Endothelial cell of umbilical vein (primary cell): ENCODE measurements around the gene FCMR. TPM values are rescaled to one million over a fixed set of nuclear protein-coding genes. Genes with fewer than 3 reads are reported as not detected.

Experiments
- BruUV-seq: library from RNA; stranded (reverse); fragments of 400-500 nt; replicated peaks from 2 replicates; lab custom pipeline; 2021; lab: Mats Ljungman, UMichigan
- CTCF ChIA-PET: fragments of 300-600, 350-600 bp; sonication (Branson Sonifier 250); formaldehyde crosslinking; loops from one replicate; lab custom pipeline; 2021; ENCODE audit warnings: antibody characterized with exemption, inconsistent platforms; lab: Charles Lee
- POLR2A ChIA-PET: fragments of 300-600, 350-600 bp; sonication (Branson Sonifier 250); formaldehyde crosslinking; loops from one replicate; lab custom pipeline; 2021; ENCODE audit warnings: antibody characterized with exemption, inconsistent platforms; lab: Charles Lee
- DNase-seq: peaks from one replicate; pipeline ENCODE4 v3.0.0-alpha.2; 2011; ENCODE audit warnings: low read depth, low spot score
- FAIRE-seq: peaks from 2 replicates; lab custom pipeline; 2011; peaks lifted over from hg19 to GRCh38; lab: Jason Lieb, UNC
- H2AFZ ChIP-seq: 2 replicates; pipeline ENCODE4 v1.6.0; 2012; ENCODE audit warnings: low read depth, low read length, control low read depth, inconsistent platforms
- H3K27ac ChIP-seq: 2 replicates; pipeline ENCODE4 v1.5.1; 2011; ENCODE audit warnings: low read depth, mild to moderate bottlenecking, control low read depth, low read length, moderate library complexity; ENCODE audit not compliant: insufficient read depth
- H3K27me3 ChIP-seq, 2 experiments: 2 replicates each; pipeline versions ENCODE4 v1.6.0 to v1.6.1; 2011; ENCODE audit warnings: low read length in 2 of 2, mixed read lengths in 1 of 2; ENCODE audit not compliant: control insufficient read depth in 2 of 2, insufficient read depth in 2 of 2
- H3K36me3 ChIP-seq, 2 experiments: 2 replicates in 1 of 2; 3 replicates in 1 of 2; pipeline ENCODE4 v1.5.1; 2011; ENCODE audit warnings: low read length in 2 of 2, mild to moderate bottlenecking in 1 of 2, moderate library complexity in 1 of 2; ENCODE audit not compliant: control insufficient read depth in 2 of 2, insufficient read depth in 2 of 2; ENCODE audit errors: extremely low read depth in 1 of 2
- H3K4me1 ChIP-seq: 3 replicates; pipeline ENCODE4 v1.5.1; 2011; ENCODE audit warnings: mild to moderate bottlenecking, low read length; ENCODE audit not compliant: control insufficient read depth, insufficient read depth; ENCODE audit errors: extremely low read depth
- H3K4me2 ChIP-seq: 2 replicates; pipeline ENCODE4 v1.6.1; 2011; ENCODE audit warnings: low read length, control low read depth, mixed read lengths; ENCODE audit not compliant: insufficient read depth
- H3K4me3 ChIP-seq, 3 experiments: fragments of 200-600 bp in 1 of 3; sonication (generic), shearing (Covaris generic) in 1 of 3; replicated peaks in 1 of 3; 2 replicates each; pipeline ENCODE4 v1.5.1; 2011 to 2016; ENCODE audit warnings: control low read depth in 3 of 3, low read length in 3 of 3, mild to moderate bottlenecking in 2 of 3, inconsistent platforms in 1 of 3, low read depth in 1 of 3, moderate library complexity in 1 of 3; ENCODE audit not compliant: insufficient read depth in 1 of 3
- H3K79me2 ChIP-seq: 2 replicates; pipeline ENCODE4 v1.6.0; 2012; ENCODE audit warnings: low read length, inconsistent platforms; ENCODE audit not compliant: control insufficient read depth, insufficient read depth
- H3K9ac ChIP-seq: replicated peaks from 2 replicates; pipeline ENCODE3; 2011; ENCODE audit warnings: low read length, control low read depth; ENCODE audit not compliant: insufficient read depth; ENCODE audit errors: extremely low read depth
- H3K9me1 ChIP-seq: replicated peaks from 3 replicates; pipeline ENCODE4 v1.6.0; 2011; ENCODE audit warnings: mild to moderate bottlenecking, low read length; ENCODE audit not compliant: control insufficient read depth, insufficient read depth; ENCODE audit errors: extremely low read depth
- H3K9me3 ChIP-seq: replicated peaks from 2 replicates; pipeline ENCODE4 v1.5.1; 2012; ENCODE audit warnings: low read length, inconsistent platforms; ENCODE audit not compliant: control insufficient read depth, insufficient read depth
- H4K20me1 ChIP-seq: replicated peaks from 2 replicates; pipeline ENCODE3; 2011; ENCODE audit warnings: mild to moderate bottlenecking, low read length; ENCODE audit not compliant: control insufficient read depth, insufficient read depth; ENCODE audit errors: extremely low read depth
- EZH2 ChIP-seq: IDR thresholded peaks from 2 replicates; pipeline ENCODE4 v1.6.1; 2012; ENCODE audit warnings: borderline replicate concordance, low read depth, mild to moderate bottlenecking, moderate library complexity, low read length, inconsistent platforms; ENCODE audit not compliant: severe bottlenecking
- FOS ChIP-seq: IDR thresholded peaks from 2 replicates; pipeline ENCODE4 v1.6.1; 2011; ENCODE audit warnings: mild to moderate bottlenecking, low read length, moderate library complexity, borderline replicate concordance; ENCODE audit not compliant: insufficient read depth
- GATA2 ChIP-seq: IDR thresholded peaks from 2 replicates; pipeline ENCODE4 v1.7.0; 2011; ENCODE audit warnings: low read depth, mild to moderate bottlenecking, moderate library complexity, mixed read lengths, low read length; ENCODE audit not compliant: insufficient read length, insufficient read depth
- JUN ChIP-seq: IDR thresholded peaks from 2 replicates; pipeline ENCODE4 v1.6.1; 2011; ENCODE audit warnings: borderline replicate concordance, low read depth; ENCODE audit not compliant: insufficient read length, insufficient read depth
- MYC ChIP-seq: IDR thresholded peaks from one replicate; pipeline ENCODE4 v1.6.1; 2011; ENCODE audit warnings: mild to moderate bottlenecking, low read depth, low read length
- POLR2A ChIP-seq: IDR thresholded peaks from 2 replicates; pipeline ENCODE4 v1.6.1; 2012; ENCODE audit warnings: low read depth, mild to moderate bottlenecking, control low read depth, low read length
- POLR2AphosphoS5 ChIP-seq: IDR thresholded peaks from 2 replicates; pipeline ENCODE4 v1.6.1; 2012; ENCODE audit warnings: low read depth, mild to moderate bottlenecking, control low read depth, low read length, moderate library complexity; ENCODE audit not compliant: insufficient read depth
- dilution Hi-C: fragments of 300-500 bp; cut with MboI; formaldehyde crosslinking; loops from one replicate; pipeline ENCODE4 v1.15.0; 2019; ENCODE audit warnings: low sequenced_read_pairs; ENCODE audit not compliant: extremely low pct_ligation_motif_present
- intact Hi-C: fragments of 100-400 bp; cut with micrococcal nuclease; formaldehyde crosslinking; loops from one replicate; pipeline ENCODE4 v1.10.0; 2022
- polyA plus RNA-seq, 4 experiments: library from polyadenylated mRNA; depleted of rRNA in 3 of 4; stranded (reverse) in 3 of 4; unstranded in 1 of 4; fragments of >200 nt; gene quantifications; 2 replicates each; pipeline versions ENCODE4 v1.2.1 to v1.2.3, GENCODE V29; 2011 to 2012; ENCODE audit warnings: missing spikeins in 1 of 4
- total RNA-seq: library from RNA; stranded (reverse); gene quantifications from 2 replicates; pipeline ENCODE4 v1.2.3, GENCODE V29; 2021
- TF ChIP-seq, protein P1 (sequence below): IDR thresholded peaks from 2 replicates; pipeline ENCODE4 v1.6.1; 2011; ENCODE audit not compliant: insufficient read depth, insufficient read length
- TF ChIP-seq, protein P2 (sequence below), 2 donors: IDR thresholded peaks; 1 replicate in 1 of 2; 2 replicates in 1 of 2; pipeline ENCODE4 v1.5.1; 2011; ENCODE audit warnings: low read length in 2 of 2, mild to moderate bottlenecking in 2 of 2, moderate library complexity in 2 of 2, control low read depth in 1 of 2, inconsistent platforms in 1 of 2, low read depth in 1 of 2; ENCODE audit not compliant: insufficient read depth in 1 of 2; ENCODE audit errors: extremely low read depth in 1 of 2

The FCMR gene
- total and polyA plus RNA-seq, 2 donors (not counting 3 experiments of a cell fraction or from before 2014, with no cell fraction given): not detected

DNA sequence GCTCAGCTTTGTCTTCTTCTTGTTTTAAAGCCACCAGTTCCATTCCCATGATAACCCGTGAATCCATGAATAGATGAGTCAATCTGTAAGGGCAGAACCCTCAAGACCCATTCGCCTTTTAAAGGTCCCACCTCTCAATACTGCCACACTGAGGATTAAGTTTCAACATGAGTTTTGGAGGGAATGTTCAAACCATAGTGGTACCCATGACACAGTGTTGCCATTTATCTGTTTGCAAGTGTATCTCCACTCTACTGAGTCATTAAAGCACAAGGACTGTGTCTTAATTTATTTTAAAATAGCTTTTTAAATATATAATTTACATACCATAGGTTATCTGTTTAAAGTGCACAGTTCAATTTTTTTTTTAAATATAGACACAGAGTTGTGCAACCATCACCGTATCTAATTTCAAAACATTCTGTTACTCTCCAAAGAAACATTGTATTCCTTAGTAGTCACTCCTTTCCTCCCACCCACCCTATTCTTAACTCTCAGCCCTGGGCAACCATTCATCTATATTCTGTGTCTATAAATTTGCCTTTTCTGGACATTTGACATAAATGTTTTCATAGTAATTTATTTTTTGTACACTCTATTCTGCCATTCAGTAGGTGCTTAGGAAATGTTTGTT lies 29.3 kb downstream of the FCMR start:
- ChIA-PET CTCF (interaction anchor here (0.8 kb wide), 1 partner anchor 20 kb away, joined by 3 read pairs; no protein-coding TSS in a partner anchor), POLR2A (no interaction called here)
- no peak for TF ChIP-seq POLR2A
- TF ChIP-seq, protein P1, sequence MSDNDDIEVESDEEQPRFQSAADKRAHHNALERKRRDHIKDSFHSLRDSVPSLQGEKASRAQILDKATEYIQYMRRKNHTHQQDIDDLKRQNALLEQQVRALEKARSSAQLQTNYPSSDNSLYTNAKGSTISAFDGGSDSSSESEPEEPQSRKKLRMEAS: no peak
- TF ChIP-seq MYC: no peak
- TF ChIP-seq POLR2AphosphoS5: no peak
- no peak for TF ChIP-seq JUN
- Histone ChIP-seq H3K4me1 (no peaks in the 10 kb centered on the region), H2AFZ (no peak overlapping the region), H3K9me1 (no peaks in the 10 kb centered on the region), H3K27me3 (peaks cover 3 to 5% of the 10 kb centered on the region in 2 experiments), H3K9ac (no peak overlapping the region), H3K27ac (no peak overlapping the region), H3K36me3 (no peaks in the 10 kb centered on the region), H3K4me3 (no peak overlapping the region), H3K79me2 (no peaks in the 10 kb centered on the region), H3K4me2 (no peak overlapping the region), H4K20me1 (no peaks in the 10 kb centered on the region), H3K9me3 (no peaks in the 10 kb centered on the region)
- no TSS peak for BruUV-seq
- intact Hi-C loops: no loop called here
- DNase-seq (no peak), FAIRE-seq (no peak)
- dilution Hi-C loops: no loop called here

DNA sequence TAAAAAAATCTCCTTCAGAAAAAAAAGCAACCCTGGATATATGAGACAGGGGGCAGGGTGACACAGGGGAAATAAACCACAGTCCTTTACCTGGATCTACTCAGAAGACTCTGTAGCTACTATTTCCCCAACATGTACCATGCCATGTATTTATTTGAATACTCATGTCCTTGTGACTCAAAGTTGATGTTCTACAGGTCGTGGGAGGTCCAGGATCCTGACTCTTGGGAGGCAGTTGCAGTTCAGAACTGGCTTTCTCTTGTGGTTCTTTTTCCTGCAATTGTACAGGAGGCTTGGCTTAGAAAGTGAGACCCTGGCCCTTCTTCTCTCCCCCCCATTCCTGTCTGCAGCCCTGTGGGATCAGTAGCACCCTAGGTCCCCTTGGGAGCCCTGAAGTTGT lies 30.3 kb downstream of the FCMR start:
- DNase-seq (no peak), FAIRE-seq (no peak)
- TF ChIP-seq GATA2 (no peak), POLR2A (no peak), EZH2 (no peak), FOS (no peak), POLR2AphosphoS5 (no peak), MYC (no peak), JUN (no peak)
- TF ChIP-seq, protein P1: no peak
- TF ChIP-seq, protein P2, sequence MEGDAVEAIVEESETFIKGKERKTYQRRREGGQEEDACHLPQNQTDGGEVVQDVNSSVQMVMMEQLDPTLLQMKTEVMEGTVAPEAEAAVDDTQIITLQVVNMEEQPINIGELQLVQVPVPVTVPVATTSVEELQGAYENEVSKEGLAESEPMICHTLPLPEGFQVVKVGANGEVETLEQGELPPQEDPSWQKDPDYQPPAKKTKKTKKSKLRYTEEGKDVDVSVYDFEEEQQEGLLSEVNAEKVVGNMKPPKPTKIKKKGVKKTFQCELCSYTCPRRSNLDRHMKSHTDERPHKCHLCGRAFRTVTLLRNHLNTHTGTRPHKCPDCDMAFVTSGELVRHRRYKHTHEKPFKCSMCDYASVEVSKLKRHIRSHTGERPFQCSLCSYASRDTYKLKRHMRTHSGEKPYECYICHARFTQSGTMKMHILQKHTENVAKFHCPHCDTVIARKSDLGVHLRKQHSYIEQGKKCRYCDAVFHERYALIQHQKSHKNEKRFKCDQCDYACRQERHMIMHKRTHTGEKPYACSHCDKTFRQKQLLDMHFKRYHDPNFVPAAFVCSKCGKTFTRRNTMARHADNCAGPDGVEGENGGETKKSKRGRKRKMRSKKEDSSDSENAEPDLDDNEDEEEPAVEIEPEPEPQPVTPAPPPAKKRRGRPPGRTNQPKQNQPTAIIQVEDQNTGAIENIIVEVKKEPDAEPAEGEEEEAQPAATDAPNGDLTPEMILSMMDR (IDR thresholded peaks at IDR 0.05; ENCODE audit: extremely low read depth in 1 of 2, insufficient read depth in 1 of 2, low read depth in 1 of 2, low read length in 2 of 2): no peak
- H2AFZ ChIP-seq: no peak overlapping the region
- no peaks in the 10 kb centered on the region for H3K9me1 ChIP-seq
- H3K4me1 ChIP-seq: no peaks in the 10 kb centered on the region
- H3K27ac ChIP-seq: no peak overlapping the region
- intact Hi-C loops (no loop called here), dilution Hi-C loops (no loop called here)
- no TSS peak for BruUV-seq
- ChIA-PET CTCF (no interaction called here), POLR2A (no interaction called here)
- H3K79me2 ChIP-seq: no peaks in the 10 kb centered on the region
- no peak overlapping the region for H3K4me3 ChIP-seq
- H3K9ac ChIP-seq: no peak overlapping the region
- no peaks in the 10 kb centered on the region for H3K36me3 ChIP-seq
- no peak overlapping the region for H3K4me2 ChIP-seq
- peaks cover 4 to 6% of the 10 kb centered on the region in 2 experiments for H3K27me3 ChIP-seq
- no peaks in the 10 kb centered on the region for H4K20me1 ChIP-seq
- H3K9me3 ChIP-seq: no peaks in the 10 kb centered on the region
